ENCODE results near the gene TMTC2.

DNA sequence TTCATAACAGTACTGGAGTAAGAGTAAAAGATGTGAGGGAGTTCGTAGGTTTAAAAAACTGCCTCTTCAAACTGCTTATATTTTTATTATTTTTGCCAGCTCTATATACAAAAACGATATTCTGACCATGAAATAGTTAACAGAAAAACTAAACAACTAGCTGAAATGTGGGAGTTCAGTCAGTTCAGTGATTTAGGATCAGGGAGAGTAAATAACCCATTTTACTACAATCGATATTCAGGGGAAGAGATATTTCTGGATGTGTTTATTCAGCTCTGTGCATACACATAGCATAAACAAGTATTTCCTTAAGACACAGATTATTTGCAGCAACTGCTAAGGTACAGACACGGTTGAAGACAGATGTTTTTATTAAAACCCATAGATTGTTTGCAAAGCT lies 470.9 kb downstream of the TMTC2 start:
- no peak for TF ChIP-seq POLR2A (IDR thresholded peaks at IDR 0.05; ENCODE audit: low read length)
- TF ChIP-seq GATA1 (IDR thresholded peaks at IDR 0.05; ENCODE audit: low read depth, low read length) = no peak
